ENCODE results near the gene FOXP4.

Gene FOXP4

GRCh38 chr6:41634657-41635056, 88.5 kb downstream of the FOXP4 start:
- no peak for DNase-seq

- DNase-seq = no peak
Measured at GRCh38 chr6:41635365-41635764, 89.2 kb downstream of the FOXP4 start.

GRCh38 chr6:41636833-41637193, 90.6 kb downstream of the FOXP4 start:
- DNase-seq = no peak

GRCh38 chr6:41637194-41638001, 91.2 kb downstream of the FOXP4 start:
- DNase-seq = no peak

GRCh38 chr6:41638002-41638934, 92.1 kb downstream of the FOXP4 start, which contains the start of gene MDFI:
MDFI (plus strand) TSS chr6:41638468; CDS start chr6:41638750, 282 bp downstream.
- no peak for DNase-seq

- no peak for DNase-seq
Measured at GRCh38 chr6:41638935-41639808, 93.0 kb downstream of the FOXP4 start.

- no peak for DNase-seq
Measured at GRCh38 chr6:41639809-41640371, 93.7 kb downstream of the FOXP4 start.

GRCh38 chr6:41640426-41640825, 94.2 kb downstream of the FOXP4 start:
- no peak for DNase-seq

- DNase-seq = no peak
Measured at GRCh38 chr6:41641352-41641925, 95.3 kb downstream of the FOXP4 start.

GRCh38 chr6:41642090-41642959, 96.1 kb downstream of the FOXP4 start:
- no peak for DNase-seq

GRCh38 chr6:41642960-41643898, 97.0 kb downstream of the FOXP4 start:
- DNase-seq = no peak

- DNase-seq = no peak
Measured at GRCh38 chr6:41643899-41644269, 97.7 kb downstream of the FOXP4 start.

GRCh38 chr6:41644297-41644879, 98.2 kb downstream of the FOXP4 start:
- DNase-seq = no peak

GRCh38 chr6:41645007-41645618, 98.9 kb downstream of the FOXP4 start:
- no peak for DNase-seq

GRCh38 chr6:41646026-41646795, 100.0 kb downstream of the FOXP4 start:
- DNase-seq = no peak

- DNase-seq = no peak
Measured at GRCh38 chr6:41647061-41647511, 100.9 kb downstream of the FOXP4 start.

GRCh38 chr6:41648070-41648585, 101.9 kb downstream of the FOXP4 start:
- no peak for DNase-seq

- no peak for DNase-seq
Measured at GRCh38 chr6:41648921-41649320, 102.7 kb downstream of the FOXP4 start.

Measured in stimulated activated CD4-positive, alpha-beta T cell treated with anti-CD3 and anti-CD28 coated beads, Interleukin-1b, Interleukin-23, amount 100 ng/mL, for 48 hours (primary cell).